ENCODE measurements around the gene BORCS6. TPM values are rescaled to one million over a fixed set of nuclear protein-coding genes. Genes with fewer than 3 reads are reported as not detected.

BORCS6 gene
- total and polyA plus RNA-seq, 2 of the 13 experiments (the other 11 are each of a cell fraction or from before 2014, with no cell fraction given): 2.0 to 5.1 TPM

DNA sequence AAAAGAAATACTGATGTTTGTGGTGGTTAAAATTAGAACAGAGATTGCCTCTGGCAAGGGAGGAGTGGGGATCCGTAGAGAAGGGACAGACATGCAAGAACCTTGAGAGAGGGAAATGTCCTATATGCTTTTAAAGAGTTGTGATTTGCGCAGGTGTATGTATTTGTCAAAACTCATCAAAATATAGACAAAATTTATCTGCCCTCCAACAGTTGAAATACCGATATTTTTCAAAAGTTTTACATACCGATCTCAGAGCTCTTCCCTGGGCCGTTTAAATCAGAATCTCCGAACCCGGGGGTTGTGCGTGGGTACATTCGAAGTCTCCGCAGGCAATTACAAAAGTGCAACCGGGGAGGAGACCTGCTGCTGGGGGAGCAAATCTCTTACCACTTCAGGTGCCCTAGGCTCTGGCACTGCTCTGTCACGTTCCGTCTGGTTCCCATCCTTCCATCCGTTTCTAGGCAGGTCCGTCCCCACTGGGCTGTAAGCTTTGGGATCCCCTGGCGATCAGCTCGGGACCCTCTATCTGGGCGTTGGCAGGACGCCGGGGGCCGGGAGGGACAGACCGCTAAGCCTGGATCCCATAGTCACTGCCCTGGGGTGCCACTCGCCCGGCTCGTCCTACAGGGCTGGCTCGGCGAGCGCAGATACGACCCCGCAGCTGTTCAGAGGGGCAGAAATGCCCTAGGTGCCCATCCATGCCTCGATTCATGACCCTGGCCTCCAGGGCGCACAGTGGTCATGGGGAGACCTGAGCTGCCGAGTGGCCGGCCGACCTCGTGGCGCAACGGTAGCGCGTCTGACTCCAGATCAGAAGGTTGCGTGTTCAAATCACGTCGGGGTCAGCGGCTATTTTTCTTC is 4.2 kb downstream of the BORCS6 start (continued):
- TF ChIP-seq ZFP91 (CRISPR knock-in tag; IDR thresholded peaks at IDR 0.05; ENCODE audit: borderline replicate concordance) (peak; percentile 93), PRPF4 (IDR thresholded peaks at IDR 0.05; ENCODE audit: low read depth, low read length, poor library complexity, severe bottlenecking) (peak; percentile 94), MLLT10 (CRISPR knock-in tag; IDR thresholded peaks at IDR 0.05) (no peak), CEBPG (CRISPR knock-in tag; IDR thresholded peaks at IDR 0.05) (peak; percentile 85), ZNF839 (CRISPR knock-in tag; IDR thresholded peaks at IDR 0.05; ENCODE audit: borderline replicate concordance) (no peak), MATR3 (CRISPR knock-in tag; IDR thresholded peaks at IDR 0.05) (no peak), TEAD2 (CRISPR knock-in tag; IDR thresholded peaks at IDR 0.05) (no peak), BRD4 (CRISPR knock-in tag; IDR thresholded peaks at IDR 0.05) (no peak), TFAP4 (IDR thresholded peaks at IDR 0.05; ENCODE audit: borderline replicate concordance, low read depth) (peak; percentile 62; the same call in 1 of the 2 replicates), HOXA5 (CRISPR knock-in tag; IDR thresholded peaks at IDR 0.05) (peak; percentile 51; the same call in 1 of the 2 replicates), ZNF501 (CRISPR knock-in tag; IDR thresholded peaks at IDR 0.05) (peak; percentile 69; the same call in 1 of the 2 replicates), MAFF (IDR thresholded peaks at IDR 0.05; ENCODE audit: low read depth, low read length) (no peak), ZNF160 (CRISPR knock-in tag; IDR thresholded peaks at IDR 0.05) (no peak), CSRNP2 (CRISPR knock-in tag; conservative IDR thresholded peaks at IDR 0.05; ENCODE audit: low read depth) (no peak), ZSCAN25 (CRISPR knock-in tag; IDR thresholded peaks at IDR 0.05) (no peak), ZMYM2 (CRISPR knock-in tag; IDR thresholded peaks at IDR 0.05) (peak; percentile 91), ZNF674 (CRISPR knock-in tag; IDR thresholded peaks at IDR 0.05; ENCODE audit: low read depth) (no peak), RBAK (CRISPR knock-in tag; IDR thresholded peaks at IDR 0.05) (0 out of 2 replicates have a peak, but pooled peaks have one; percentile 13), TCF12 (IDR thresholded peaks at IDR 0.05) (no peak), TCF12 (CRISPR knock-in tag; IDR thresholded peaks at IDR 0.05) (no peak), ISL2 (CRISPR knock-in tag; IDR thresholded peaks at IDR 0.05) (peak; percentile 26; the same call in 1 of the 2 replicates), NFKBIZ (CRISPR knock-in tag; IDR thresholded peaks at IDR 0.05) (no peak; the same call in 1 of the 2 replicates), ZNF275 (CRISPR knock-in tag; IDR thresholded peaks at IDR 0.05; ENCODE audit: borderline replicate concordance) (no peak), CTCF (CRISPR knock-in tag; IDR thresholded peaks at IDR 0.05) (no peak)

All from HepG2 (cell line).